NOMO-1 treated with DMSO at 0.1 percent for 48 hours (cell line): ENCODE results near the gene ESRRB.
A peak's percentile ranks its signal among the peaks of the same experiment; 100 is the strongest.

ENCODE experiments used
- DNase-seq: peaks from one replicate; lab custom pipeline; 2025; ENCODE audit not compliant: unreplicated experiment; lab: John Stamatoyannopoulos, UW

Gene ESRRB

DNA sequence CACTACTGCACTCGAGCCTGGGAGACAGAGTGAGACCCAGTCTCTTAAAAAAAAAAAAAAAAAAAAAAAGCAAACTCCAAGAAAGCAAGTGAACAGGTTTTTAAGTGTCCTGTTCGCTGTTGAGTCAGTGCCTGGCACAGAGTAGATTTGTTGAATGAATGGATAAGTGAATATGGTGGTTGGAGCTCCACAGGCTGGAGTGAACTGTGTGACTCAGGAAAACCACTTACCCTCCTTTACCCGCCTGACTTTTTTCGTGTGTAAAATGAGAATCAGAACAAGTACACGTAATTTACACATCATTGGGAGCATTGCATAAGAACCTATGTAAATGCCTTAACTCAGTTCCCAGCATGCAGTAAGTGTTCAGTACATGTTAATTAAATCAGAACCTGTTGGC lies 24.0 kb upstream of the ESRRB start:
- no peak for DNase-seq

DNA sequence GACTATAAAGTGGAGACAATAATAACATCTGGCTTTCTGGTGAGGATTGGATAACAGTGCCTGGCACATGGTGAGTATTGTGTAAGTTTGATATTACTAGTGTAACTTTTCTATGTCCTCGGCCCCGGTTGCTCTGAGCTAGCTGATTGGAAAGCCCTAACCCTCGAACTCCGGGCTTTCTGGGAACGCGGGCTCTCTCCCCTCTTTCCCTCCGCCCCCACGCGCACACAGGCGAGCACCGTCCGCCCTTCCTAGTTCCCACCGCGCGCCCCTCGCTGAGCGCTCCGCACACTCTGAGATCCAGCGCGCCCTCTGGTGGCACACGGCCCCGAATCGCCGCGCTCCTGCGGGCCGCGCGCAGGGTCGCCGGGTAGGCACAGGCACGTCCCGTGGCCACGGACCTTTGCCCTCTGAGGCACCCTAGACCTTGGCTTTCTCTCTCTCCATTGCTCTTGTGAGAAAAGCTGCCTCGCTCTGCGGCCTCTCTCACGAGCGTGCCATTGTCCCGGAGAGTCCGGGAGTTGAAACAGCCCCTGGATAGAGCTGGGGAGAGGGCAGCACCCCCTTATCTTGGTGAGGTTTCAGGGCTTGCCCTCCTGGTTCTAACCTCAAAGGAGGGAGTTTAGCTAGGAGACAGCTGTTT lies 23.2 kb upstream of the ESRRB start:
- peak; percentile 40 for DNase-seq

DNA sequence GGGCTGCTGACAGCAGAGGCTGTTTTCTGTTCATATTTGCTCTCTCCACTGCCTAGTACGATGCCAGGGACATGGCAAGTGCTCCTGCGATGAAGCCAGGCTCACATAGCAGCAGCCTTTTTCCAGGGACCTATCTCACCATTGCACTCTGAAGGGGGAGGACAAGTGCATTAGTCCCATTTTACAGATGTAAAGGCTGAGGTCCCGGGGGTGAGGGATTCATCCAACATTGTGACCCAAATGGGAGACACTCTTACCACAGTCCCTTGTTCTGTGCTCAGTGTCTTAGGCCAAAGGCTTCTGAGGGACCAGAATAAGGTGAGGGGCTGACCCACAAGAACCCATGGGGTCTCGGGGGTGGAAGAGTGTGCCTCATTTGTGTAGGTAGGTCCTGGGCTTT lies 21.6 kb upstream of the ESRRB start:
- DNase-seq: no peak

DNA sequence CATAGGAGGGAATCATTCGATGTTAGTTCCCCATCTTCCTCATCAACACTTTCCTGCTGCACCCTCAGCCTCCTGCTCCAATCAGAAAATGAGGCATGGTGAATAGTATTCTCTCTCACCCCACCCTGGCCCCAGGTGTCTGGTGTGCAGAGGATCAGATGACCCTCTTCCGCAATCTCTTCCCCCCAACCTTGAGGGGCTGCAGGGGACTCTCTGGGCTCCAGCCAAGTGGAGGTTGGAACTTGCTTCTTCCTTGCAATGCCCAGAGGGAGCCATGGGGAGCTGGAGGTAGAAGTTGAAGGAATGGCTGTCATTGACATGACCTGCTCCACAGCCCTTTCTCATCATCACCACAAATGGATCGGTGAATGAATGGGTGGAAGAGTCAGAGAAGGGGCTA lies 20.2 kb upstream of the ESRRB start:
- DNase-seq: no peak

DNA sequence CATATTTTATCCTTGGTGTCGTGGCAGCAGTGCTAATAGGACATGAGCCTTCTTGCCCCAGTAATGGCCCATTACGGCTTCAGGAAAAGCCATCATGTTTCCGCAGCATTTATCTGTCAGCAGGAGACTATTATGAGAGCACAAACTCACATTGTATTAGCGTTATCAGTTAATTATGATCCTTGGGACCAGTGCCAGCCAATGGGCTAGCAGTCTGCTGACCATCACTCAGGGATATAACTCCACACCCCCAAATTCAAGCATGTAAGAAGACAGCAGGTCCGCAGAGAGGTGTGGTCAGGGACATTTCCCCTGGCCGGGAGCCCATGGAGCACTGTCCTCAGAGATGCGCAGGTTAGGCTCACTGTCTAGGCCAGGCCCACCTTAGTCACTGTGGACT lies 4.9 kb upstream of the ESRRB start:
- no peak for DNase-seq

DNA sequence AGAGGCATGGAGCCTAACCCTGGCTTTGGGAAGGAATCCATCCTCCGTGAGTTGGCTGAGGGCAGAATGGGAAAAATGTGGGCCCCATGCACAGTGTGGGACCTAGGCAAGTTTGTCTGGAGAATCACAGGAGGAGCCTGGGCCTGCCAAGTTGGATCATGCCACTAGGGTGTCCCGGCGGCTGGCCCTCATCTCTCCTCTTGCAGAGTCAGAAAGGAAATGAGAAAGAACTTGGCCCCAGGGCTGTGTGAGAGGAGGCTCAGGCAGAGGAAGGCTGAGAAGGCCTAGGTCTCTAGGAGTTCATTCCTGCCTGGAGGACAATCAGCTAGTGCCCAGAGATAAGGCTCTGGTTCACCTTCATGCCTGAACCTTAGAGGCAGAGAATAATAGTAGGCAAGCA lies 2.5 kb upstream of the ESRRB start:
- no peak for DNase-seq

DNA sequence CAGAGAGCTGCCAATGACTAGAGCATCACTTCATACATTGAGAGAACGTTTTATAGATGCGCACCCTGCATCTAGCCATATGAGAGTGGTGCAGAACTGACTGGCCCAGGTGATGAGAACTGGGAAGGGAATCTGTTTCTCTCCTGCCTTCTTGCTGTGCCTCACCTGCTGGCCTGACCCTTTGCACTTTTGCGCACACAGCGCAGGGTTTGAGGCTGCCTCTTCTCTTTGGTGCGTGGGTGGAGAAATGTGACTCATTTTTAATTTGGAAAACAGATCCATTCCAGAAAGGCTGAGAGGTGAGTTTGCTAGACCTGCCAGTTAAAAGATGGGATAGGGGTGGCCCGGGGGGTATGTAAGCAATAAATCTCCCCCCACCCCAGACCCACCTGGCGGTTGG lies 453 bp upstream of the ESRRB start:
- no peak for DNase-seq

DNA sequence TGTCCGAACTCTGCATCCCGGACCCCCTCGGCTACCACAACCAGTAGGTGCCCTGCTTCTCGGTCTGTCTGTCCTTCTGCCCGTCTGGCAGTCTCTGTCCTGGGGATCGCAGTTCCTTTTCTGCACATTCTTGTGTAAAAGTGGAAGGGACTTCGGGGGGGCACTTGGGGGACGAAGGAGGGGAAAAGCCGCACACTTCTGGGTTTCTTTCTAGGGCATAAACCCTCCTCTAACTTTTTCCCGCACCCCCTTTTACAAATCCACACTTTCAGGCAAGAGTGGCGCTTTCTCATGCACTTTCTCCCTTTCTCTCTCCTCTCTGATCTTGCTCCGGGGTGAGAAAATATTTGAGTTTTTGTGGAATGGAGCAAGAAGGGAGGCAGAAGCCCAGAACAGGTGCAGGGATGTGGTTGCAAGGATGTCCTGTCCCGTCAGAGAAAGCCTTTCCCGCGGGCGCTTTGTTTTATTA lies 506 bp downstream of the ESRRB start:
- no peak for DNase-seq

DNA sequence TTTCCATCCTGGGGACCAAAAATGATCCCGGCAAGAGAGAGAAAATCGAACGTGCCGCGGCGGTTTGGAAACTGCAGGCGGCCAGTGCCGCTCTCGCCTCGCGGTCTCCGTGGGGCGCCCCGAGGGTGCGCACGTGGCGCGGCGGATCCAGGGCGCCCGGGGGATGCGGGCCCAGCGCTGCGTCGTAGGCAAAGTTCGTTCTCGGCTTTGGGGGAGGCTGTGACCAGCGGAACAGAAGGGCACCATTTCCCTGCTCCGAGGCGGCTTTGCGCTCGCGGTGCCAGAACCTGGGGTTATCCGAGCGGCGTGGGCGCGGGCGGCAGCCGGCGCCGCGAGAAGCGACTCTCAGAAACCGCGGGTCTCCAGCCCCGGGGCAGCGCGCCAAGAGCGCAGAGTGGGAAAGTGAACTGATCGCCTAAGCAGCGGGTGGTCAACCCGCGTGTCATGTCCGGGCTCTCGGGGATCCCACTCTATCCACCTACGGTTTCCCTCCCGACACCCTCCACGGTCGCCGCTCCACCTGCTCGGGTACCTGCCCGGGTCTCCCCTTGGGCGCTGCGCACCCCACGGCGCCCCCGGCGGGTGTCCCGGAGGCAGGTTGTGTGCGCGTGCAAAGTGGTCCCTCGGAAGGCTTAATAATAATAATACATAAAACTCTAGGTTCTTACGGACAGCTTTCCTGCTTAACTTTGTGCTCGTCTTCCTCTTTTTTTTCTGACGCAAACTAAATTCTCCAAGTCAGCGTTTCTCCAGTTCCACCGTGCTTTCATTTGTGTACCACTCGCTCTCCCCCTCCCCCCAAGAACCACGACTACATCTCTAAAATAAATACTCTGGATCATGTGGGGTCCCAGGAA lies 1.2 kb downstream of the ESRRB start:
- DNase-seq: peak; percentile 42

DNA sequence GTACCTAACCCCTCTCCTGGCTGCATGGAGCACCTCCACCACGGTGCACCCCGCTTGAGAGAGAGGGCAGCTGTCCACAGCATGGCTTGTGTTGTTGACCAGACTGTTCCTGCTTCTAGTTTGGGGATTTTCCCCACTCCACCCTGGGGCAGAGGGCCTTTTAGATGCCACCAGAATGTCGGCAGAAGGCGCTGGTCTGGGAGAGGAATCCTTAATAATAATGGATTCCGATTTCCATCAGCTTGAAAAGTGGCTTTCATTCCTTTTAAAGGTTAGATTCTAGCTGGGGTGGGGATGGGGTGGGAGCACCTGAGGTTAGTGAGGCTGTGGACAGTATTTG lies 1.8 kb downstream of the ESRRB start:
- DNase-seq: no peak

DNA sequence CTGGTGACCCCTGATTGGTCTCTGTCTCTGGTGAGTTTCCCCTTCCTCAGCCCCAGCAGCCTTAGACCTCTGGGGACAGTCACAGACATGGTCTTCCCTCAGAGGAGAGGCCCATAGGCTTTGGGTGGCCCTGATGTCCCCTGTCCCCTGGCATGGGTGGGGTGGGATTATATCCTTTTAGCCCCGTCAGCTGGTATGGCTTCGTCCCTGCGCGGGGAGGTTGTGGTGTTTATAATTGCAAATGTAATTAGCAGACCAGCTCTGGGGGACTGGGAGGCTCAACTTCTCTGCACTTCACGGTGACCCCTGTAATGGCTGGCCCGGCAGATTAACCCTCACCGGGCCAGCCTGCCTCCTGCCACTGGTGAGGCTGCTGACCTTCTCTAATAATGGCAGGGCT lies 5.1 kb downstream of the ESRRB start:
- DNase-seq: no peak

DNA sequence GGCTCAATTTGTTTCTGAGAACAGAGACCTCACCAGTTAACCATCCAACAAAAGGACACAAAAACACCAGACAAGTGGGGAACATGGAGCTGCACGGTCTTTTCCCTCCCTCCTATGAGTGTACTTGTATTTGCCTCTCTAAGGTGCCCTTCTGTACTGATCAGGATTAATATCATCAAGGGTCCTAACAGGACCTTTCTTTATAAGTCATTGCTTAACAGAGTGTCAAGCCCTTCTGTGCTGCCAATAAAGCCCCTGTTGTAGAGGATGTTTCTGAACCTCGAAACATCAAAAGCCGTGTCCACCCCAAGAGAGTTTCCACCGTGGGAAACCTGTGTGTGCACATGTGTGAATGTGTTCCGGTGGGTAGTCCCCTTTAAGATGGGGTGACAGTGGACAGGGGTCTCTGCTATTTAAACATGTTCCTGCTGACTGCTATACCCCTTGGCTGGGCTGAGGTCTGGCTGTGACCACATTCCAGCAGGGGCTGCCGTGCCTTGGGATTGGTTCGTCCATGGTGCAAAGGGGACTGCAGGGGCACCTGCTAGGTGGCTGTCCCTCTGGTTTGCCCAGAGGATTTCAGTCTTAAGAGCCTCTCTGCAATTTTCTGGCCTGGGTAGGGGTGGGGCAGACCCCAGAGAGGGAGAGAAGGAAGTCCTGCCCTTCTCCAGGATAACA lies 6.0 kb downstream of the ESRRB start:
- DNase-seq: no peak

DNA sequence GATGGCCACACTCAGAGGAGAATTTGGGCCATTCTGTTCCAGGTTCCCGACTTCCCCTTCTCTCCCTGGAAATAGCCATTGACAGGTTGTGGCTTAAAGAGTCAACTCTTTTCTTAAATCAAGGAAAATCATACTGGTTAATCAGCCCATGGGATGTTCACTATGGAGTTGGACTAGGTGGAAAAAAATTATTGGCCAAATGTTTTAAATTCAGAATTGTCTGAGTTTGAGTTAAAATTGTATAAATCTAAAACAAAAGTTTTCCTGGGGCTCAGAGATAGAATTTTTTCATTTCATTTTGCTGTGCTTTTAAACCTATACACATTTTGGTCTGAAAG lies 6.5 kb downstream of the ESRRB start:
- no peak for DNase-seq

DNA sequence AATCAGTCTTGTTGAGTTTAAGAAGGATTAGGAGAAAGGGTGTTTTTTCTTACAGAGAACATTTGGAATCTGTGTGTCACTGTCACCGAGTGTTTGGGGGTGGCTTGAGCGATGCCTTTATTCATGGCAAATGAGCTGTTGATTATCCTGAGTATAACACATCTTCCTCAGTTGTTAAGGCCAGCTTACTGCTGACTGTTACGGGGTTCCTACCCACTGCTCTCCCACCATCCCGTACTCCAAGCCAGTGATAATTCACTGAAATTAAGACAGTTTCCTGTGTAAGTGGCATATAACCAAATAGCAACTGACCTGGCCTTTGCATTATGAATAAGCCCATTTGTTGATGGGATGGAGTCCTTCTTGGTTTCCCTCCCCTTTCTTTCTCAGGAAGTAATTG lies 9.5 kb downstream of the ESRRB start:
- no peak for DNase-seq

DNA sequence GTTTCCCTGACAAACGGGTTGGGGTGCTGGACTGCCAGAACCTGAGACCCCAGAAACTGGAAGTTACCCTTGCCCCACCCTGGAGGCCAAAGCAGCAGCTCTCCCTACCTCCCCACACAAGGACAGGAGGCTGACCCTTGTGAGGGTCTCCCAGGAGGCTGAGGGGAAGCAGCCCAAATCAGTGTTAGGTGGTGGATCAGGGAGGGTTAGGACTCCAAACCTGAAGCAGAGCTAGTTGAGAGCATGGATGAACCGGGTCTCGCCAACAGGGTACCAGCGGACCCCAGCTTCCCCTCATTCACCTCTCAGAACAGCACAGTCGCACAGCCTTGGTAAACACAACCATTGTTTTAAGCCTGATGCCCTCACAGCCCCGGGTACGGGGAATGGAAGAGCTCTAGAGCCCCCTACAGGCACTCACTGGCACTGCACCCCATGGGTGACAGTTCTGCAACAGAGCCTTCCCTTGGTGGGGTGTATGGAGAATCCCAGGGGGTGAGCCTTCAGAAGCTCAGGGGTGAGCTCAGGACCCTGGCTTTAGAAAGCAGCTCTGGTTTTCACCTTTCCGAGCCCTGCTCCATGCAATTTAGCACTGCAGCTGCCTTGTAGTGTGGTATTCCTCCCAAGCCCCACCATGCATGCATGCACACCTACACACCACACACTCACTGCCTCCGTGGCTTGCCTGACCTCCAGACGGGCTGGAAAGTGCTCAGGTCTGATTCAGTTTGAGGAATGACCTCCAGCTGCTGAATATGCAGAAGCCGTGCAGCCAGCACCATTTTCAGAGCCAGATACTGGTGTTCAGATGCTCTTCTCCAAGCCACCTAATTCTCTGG lies 11.2 kb downstream of the ESRRB start:
- DNase-seq: peak; percentile 50

DNA sequence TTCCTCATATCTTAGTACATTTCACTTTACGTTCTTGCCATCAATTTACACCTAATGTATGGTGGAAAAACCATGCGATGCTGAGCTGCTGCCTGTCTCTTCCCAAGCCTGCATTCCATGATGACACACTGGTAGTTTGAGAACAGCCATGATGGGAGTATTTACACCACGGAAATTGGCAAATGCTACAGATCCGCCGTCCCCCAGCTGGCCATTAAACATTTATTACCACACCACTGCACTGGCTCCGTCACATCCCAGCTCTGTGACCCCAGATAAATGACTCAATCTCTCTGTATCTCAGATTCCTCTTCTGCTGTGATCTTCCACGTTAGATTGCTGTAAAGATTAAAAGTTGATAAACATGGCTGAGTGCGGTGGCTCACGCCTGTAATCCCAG lies 13.9 kb downstream of the ESRRB start:
- no peak for DNase-seq

DNA sequence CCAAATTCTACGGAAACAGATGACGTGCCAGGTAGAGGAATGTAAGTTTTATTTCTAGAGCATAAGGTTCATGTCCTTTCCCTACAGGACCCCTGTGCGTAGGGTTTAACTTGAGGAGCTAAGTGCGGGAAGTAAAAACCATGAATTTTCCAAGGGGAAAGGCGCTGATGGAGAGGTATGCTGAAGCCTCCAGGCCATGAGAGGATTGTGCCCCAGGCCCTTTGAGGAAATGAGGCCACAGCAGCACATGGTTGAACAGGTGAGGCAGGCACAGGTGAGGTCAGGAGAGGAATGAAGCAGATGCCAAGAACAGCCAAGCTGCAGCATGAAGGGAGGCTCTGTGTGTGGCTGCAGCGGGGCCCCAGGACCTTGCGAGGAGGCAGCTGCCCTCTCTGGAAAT lies 14.7 kb downstream of the ESRRB start:
- DNase-seq: no peak

DNA sequence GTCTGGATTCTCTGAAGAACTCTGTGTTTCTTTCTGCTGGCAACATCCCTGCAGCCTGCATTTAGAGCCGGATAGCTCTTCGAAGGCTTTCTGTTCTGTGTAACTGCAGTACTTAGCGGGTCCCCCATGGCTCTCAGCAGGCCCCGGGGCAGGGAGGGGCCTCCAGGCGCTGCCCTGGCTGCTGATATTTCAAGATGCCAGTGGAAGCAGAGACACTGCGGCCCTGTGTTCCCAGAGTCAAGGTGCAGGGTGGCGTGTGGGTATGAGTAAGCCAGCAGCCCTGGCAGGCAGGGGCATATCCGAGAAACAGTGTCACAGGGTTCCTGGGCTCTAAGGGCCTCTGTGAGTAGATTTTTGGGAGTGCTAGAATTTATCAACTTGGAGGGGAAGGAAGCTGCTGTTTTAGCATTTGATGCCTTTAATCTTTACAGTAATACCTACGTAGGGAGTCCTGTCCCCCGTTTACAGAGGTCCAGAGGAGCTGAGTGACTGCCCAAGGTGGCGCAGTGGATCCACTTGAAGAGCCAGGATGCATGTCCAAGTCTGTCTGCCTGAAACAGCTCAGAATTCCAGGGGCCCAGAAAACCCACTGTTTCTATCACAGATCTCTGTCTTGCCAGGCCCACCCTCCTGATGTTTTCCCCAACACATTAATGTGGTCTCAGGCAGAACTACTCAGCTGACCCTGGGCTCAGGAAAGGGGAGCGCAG lies 16.2 kb downstream of the ESRRB start:
- DNase-seq: no peak

DNA sequence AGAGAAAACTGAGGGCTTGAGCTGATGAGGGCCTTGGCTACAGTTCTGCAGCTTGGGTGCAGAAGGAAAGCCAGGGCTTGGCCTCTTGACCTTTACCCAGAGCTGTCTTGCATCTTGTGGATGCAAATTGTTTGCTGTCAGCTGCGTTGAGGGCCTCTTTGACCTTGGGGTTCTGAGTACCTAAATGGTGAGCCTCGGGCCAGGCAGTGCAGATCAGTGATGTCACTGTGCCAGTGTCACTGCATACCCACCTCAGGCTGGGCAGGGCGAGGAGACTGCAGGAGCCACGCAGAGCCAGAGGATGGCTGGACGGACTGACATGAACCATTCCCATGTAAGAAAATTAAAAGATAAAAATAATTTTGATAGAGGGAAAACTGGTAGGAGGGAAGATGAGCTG lies 18.6 kb downstream of the ESRRB start:
- DNase-seq: no peak

DNA sequence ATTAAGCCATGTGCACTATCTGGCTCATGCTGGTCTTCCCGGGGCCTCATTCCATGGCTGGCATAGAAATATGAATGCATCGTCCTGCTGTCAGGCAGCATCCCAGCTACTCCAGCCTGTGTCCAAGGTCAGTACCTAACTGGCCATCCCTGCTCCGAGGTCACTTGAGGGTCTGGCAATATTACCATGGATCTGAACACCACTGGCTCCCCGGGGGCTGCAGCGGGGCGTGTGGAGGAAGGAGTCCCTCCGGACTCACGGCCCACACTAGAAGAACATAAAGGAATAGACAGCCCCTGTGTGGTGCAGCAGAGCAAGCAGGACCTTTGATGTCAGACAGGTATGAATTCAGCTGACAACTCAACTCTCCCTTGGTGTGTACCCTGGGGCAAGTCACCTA lies 19.2 kb downstream of the ESRRB start:
- no peak for DNase-seq

DNA sequence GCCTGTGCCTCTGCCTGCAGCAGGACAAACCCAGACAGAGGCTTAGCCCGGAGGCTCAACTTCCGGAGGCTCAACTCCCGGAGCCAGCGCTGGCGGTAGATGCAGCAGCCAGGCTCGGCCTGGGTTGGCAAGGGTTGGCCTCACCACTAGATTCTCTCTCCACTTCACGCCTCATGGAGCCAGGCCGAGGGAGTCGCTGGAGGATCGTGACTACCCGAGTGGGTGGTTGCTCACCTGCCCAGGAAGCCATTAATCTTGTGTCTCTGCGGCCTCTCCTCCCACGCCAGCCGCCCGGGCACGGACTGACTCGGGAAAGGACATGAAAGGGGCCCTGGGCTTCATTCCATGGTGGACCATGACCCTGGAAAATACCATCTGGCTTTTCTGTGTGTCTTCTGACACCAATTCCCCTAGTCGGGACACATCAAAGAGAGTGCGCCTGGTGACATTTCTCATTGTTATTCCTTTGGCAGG lies 20.8 kb downstream of the ESRRB start:
- DNase-seq: no peak
